ENCODE measurements around the gene KLK5. TPM values are rescaled to one million over a fixed set of nuclear protein-coding genes. Genes with fewer than 3 reads are reported as not detected.
"Not testable (repeated sequence)": the region's sequence is repeated elsewhere in the genome, so short reads cannot be mapped to it uniquely, and the experiment has no call there.

The KLK5 gene
- 1 to 10 TPM; 1.6 to 2.7 (median 2.0) TPM for polyA plus RNA-seq (ENCODE audit: insufficient read length in 3 of 3)

- no peak for DNase-seq (ENCODE audit: low read depth in 3 of 3, low spot score in 2 of 3)
These were observed at the start of gene KLK5 for GRCh38 chr19:50952910-50953309. KLK5 (minus strand) TSS chr19:50953038; CDS start chr19:50952657, 381 bp downstream.

GRCh38 chr19:51002089-51002532 is 49.3 kb upstream of the KLK5 start:
- no peak for DNase-seq (ENCODE audit: low read depth in 3 of 3, low spot score in 2 of 3)

DNA sequence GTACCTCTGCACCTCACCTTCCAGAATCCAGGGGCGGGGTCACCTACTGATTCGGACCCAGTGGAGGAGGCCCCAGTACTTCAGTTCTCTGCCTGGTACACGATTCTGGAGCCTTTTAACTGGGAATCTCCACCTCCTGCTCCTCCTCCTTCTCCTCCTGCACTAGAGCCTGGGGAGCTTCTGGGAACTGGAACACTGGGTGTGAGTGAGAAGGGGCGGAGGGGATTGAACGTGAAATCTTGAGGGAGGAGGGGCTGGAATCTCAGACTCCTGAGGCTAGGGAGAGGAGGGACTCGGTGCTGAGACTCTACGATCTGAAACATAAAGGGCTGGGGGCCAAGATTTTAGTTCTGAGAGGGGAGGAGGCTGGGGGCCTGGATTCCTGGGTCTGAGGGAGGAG is 48.7 kb upstream of the KLK5 start, which contains the start of gene KLK8:
Gene KLK8, minus strand, starts transcription at position 90 of the 400 bp plus-strand sequence. CDS start 437 bp downstream, outside the sequence.
- DNase-seq (ENCODE audit: low read depth in 3 of 3, low spot score in 2 of 3): no peak

DNA sequence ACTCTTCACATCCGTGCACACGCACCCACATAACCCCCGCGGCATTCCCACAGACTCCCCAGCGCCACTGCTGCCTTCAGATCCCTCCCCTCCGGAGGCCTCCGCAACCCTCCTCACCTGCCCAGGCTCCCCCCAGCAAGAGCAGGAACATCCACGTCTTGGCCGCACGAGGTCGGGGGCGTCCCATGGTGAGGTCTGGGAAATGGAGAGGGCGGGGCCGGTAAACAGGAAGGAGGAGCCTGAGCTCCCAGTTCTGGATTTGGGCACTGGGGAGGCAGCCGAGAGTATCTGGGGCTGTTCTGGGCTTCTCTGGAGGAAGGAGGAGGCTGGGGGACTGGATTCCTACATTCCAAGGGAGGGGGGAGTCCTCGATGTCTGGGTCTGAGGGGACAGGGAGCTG is 48.1 kb upstream of the KLK5 start:
- DNase-seq (ENCODE audit: low read depth in 3 of 3, low spot score in 2 of 3): no peak

GRCh38 chr19:51000426-51000825 is 47.6 kb upstream of the KLK5 start:
- DNase-seq (ENCODE audit: low read depth in 3 of 3, low spot score in 2 of 3): no peak

DNA sequence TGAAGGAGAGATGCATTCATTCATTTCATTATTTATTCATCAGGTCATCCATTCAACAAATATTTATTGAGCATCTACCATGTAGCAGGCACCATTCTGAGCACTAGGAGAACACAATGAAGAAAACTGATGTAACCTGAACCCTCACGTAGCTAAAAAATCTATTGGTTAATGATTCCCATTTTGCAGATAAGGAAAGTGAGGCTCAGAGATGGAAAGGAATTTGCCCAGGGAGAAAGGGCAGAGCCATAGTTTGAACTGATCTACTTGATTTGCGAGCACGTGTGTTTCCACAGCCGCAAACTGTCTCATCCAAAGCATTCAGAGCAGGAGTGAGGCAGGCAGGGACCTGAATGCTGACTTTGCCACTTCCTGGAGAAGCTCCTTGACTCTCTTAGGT is 45.8 kb upstream of the KLK5 start:
- no peak for DNase-seq (ENCODE audit: low read depth in 3 of 3, low spot score in 2 of 3)

- DNase-seq (ENCODE audit: low read depth in 3 of 3, low spot score in 2 of 3): no peak
These were observed 45.2 kb upstream of the KLK5 start for GRCh38 chr19:50998061-50998460.

GRCh38 chr19:50994129-50994528 is 41.3 kb upstream of the KLK5 start:
- DNase-seq (ENCODE audit: low read depth in 3 of 3, low spot score in 2 of 3): no peak

GRCh38 chr19:50992666-50993035 is 39.8 kb upstream of the KLK5 start:
- DNase-seq (ENCODE audit: low read depth in 3 of 3, low spot score in 2 of 3): no peak

DNA sequence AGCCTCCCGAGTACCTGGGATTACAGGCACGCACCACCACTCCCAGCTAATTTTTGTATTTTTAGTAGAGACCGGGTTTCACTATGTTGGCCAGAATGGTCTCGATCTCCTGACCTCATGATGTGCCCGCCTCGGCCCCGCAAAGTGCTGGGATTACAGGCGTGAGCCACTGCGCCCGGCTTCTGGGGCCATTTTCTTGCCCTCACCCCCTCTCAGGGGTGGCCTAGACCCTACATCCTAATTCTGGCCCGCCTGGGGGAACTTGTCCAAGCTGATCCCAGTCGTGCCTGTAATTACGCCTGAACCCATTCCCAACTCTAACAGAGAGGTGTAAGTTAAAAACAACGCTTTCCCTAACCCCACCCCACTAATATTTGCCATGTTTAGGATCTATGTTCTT is 31.6 kb upstream of the KLK5 start:
- DNase-seq (ENCODE audit: low read depth in 3 of 3, low spot score in 2 of 3): not testable (repeated sequence)

DNA sequence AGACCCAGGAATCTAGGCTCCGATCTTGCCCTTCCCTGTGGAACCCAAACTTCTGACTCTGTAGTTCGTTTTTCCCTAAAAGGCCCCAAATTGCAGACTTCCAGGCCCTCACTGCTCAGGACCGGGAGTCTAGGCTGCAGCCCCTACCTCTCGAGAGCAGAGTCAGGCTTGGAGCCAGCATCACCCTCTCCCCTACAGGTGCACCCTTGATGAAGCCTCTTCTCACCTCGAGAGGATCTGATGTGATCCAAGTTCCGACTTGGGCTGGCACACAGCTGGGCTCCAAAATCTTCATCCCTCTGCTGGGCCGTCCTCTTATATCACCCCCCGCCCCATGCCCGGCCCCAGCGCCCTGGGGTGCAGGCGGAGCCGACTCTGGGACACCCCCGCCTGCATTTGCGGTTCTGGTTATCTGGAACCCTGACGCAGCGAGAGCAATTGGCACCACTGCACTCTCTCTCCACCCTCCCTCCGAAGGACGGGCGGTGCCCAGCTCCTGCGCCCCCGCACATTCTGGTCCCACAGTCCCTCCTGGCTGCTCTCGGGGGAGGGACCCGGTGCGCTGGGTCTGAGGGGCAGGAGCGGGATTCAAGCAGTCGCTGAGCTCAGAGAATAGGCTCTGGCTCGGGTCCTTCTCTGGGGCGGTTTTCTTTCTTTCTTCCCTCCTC is 30.9 kb upstream of the KLK5 start, which contains the start of gene KLK7:
Gene KLK7, minus strand, starts transcription at position 293 of the 668 bp plus-strand sequence. CDS start 1,518 bp downstream, outside the sequence.
- no peak for DNase-seq (ENCODE audit: low read depth in 3 of 3, low spot score in 2 of 3)

DNA sequence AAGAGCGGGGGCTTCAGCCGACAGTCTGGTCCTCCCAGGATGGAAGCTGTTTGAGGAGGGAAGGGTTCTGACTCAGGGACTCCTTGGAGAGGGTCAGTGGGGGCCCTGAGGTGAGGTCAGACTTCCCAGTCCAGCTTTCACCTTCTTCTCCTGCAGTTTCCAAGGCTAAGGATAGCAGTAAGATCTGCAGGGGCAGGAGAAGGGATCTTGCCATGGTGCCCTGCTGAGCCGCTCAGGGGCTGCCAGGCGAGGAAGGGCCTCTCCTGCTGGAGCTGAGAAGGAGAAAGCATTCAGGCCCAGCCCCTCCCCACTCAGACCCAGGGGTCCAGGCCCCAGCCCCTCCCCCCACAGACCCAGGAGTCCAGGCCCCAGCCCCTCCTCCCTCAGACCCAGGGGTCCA is 29.3 kb upstream of the KLK5 start:
- no peak for DNase-seq (ENCODE audit: low read depth in 3 of 3, low spot score in 2 of 3)

- no peak for DNase-seq (ENCODE audit: low read depth in 3 of 3, low spot score in 2 of 3)
These were observed 28.8 kb upstream of the KLK5 start for GRCh38 chr19:50981587-50982146.

DNA sequence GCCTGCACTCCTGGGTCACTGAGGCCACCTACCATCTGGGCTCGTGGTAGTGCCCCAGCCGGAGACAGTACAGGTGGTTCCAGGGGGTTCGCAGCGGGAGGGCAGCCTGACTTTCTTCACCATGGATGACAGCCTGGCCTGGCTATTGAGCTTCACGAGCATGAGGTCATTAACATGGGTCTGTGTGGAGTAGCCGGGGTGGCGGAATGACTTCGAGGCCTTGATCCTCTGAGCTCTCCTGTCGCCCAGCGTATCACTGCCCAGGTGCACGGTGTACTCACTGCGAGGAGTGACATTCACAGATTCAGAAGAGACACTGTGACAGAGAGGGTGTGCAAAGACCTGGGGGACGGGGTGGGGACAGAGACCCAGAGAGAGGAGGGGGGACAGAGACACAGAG is 27.4 kb upstream of the KLK5 start:
- no peak for DNase-seq (ENCODE audit: low read depth in 3 of 3, low spot score in 2 of 3)

GRCh38 chr19:50979758-50980157 is 26.9 kb upstream of the KLK5 start:
- no peak for DNase-seq (ENCODE audit: low read depth in 3 of 3, low spot score in 2 of 3)

- DNase-seq (ENCODE audit: low read depth in 3 of 3, low spot score in 2 of 3): no peak
These were observed 26.0 kb upstream of the KLK5 start for GRCh38 chr19:50978772-50979390.

- no peak for DNase-seq (ENCODE audit: low read depth in 3 of 3, low spot score in 2 of 3)
These were observed 24.8 kb upstream of the KLK5 start for GRCh38 chr19:50977626-50978025.

- DNase-seq (ENCODE audit: low read depth in 3 of 3, low spot score in 2 of 3): no peak
These were observed 22.9 kb upstream of the KLK5 start for GRCh38 chr19:50975766-50976165.

DNA sequence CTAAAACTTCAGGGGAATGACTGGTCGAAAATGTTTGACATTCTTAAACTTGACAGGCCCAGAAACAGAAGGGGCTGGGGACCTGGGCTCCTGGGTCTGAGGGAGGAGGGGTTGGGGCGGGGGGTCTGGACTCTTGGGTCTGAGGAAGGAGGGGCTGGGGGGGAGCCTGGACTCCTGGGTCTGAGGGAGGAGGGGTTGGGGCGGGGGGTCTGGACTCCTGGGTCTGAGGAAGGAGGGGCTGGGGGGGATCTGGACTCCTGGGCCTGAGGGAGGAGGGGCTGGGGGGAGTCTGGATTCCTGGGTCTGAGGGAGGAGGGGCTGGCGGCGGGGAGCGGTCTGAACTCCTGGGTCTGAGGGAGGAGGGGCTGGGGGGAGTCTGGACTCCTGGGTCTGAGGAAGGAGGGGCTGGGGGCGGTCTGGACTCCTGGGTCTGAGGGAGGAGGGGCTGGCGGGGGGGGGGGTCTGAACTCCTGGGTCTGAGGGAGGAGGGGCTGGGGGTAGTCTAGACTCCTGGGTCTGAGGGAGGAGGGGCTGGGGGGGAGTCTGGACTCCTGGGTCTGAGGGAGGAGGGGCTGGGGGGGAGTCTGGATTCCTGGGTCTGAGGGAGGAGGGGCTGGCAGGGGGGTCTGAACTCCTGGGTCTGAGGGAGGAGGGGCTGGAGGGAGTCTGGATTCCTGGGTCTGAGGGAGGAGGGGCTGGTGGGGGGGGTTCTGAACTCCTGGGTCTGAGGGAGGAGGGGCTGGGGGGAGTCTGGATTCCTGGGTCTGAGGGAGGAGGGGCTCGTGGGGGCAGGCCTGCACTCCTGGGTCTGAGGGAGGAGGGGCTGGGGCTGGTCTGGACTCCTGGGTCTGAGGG is 22.1 kb upstream of the KLK5 start:
- DNase-seq (ENCODE audit: low read depth in 3 of 3, low spot score in 2 of 3): no peak

- DNase-seq (ENCODE audit: low read depth in 3 of 3, low spot score in 2 of 3): no peak
These were observed 20.0 kb upstream of the KLK5 start for GRCh38 chr19:50972795-50973376.

GRCh38 chr19:50969810-50970209 is 17.0 kb upstream of the KLK5 start:
- DNase-seq (ENCODE audit: low read depth in 3 of 3, low spot score in 2 of 3): not testable (repeated sequence)
